Activated effector memory CD4-positive, alpha-beta T cell treated with Interleukin-2 at 50 U/mL for 16 hours (primary cell): ENCODE measurements around the gene IL23R.

Source experiments
- DNase-seq: peaks from one replicate; pipeline ENCODE4 v3.0.0-alpha.2; 2020

Gene IL23R

GRCh38 chr1:67149179-67149770, 17.0 kb upstream of the IL23R start:
- DNase-seq, result peak; percentile 34

- DNase-seq, result no peak
Measured at GRCh38 chr1:67150931-67151330, 15.3 kb upstream of the IL23R start.

- no peak for DNase-seq
Measured at GRCh38 chr1:67158401-67158800, 7.9 kb upstream of the IL23R start.

GRCh38 chr1:67159233-67159632, 7.0 kb upstream of the IL23R start:
- no peak for DNase-seq

GRCh38 chr1:67162954-67163353, 3.3 kb upstream of the IL23R start:
- DNase-seq, result no peak

GRCh38 chr1:67165468-67166041, 699 bp upstream of the IL23R start:
- no peak for DNase-seq

GRCh38 chr1:67169496-67169895, 3.2 kb downstream of the IL23R start:
- no peak for DNase-seq

GRCh38 chr1:67169932-67170331, 3.7 kb downstream of the IL23R start:
- DNase-seq, result no peak

GRCh38 chr1:67170751-67171573, 4.7 kb downstream of the IL23R start:
- DNase-seq, result no peak

- DNase-seq, result no peak
Measured at GRCh38 chr1:67171574-67171955, 5.3 kb downstream of the IL23R start.

- DNase-seq, result no peak
Measured at GRCh38 chr1:67171978-67172377, 5.7 kb downstream of the IL23R start.

GRCh38 chr1:67173988-67174387, 7.7 kb downstream of the IL23R start:
- no peak for DNase-seq

- no peak for DNase-seq
Measured at GRCh38 chr1:67174716-67175284, 8.5 kb downstream of the IL23R start.

GRCh38 chr1:67175530-67176087, 9.4 kb downstream of the IL23R start:
- DNase-seq, result no peak

GRCh38 chr1:67184838-67185421, 18.7 kb downstream of the IL23R start:
- no peak for DNase-seq

- no peak for DNase-seq
Measured at GRCh38 chr1:67188137-67188536, 21.9 kb downstream of the IL23R start.

GRCh38 chr1:67189953-67190352, 23.7 kb downstream of the IL23R start:
- DNase-seq, result no peak

GRCh38 chr1:67190410-67190809, 24.2 kb downstream of the IL23R start:
- DNase-seq, result no peak

GRCh38 chr1:67190942-67191341, 24.7 kb downstream of the IL23R start:
- DNase-seq, result no peak

GRCh38 chr1:67191668-67192520, 25.6 kb downstream of the IL23R start:
- no peak for DNase-seq

GRCh38 chr1:67192902-67193301, 26.6 kb downstream of the IL23R start:
- no peak for DNase-seq

- no peak for DNase-seq
Measured at GRCh38 chr1:67193704-67194103, 27.4 kb downstream of the IL23R start.
